AG04449 (cell line): ENCODE measurements around the gene ZNF17.

Experiments used
- CTCF ChIA-PET: fragments of 350-600 bp; formaldehyde crosslinking; extraction: SDS; loops from one replicate; lab custom pipeline; 2021; ENCODE audit warnings: antibody characterized with exemption; lab: Yijun Ruan, JAX
- POLR2A ChIA-PET: fragments of 400-600, 350-600 bp; formaldehyde crosslinking; extraction: SDS; loops from one replicate; lab custom pipeline; 2020; ENCODE audit warnings: antibody characterized with exemption, inconsistent platforms; lab: Yijun Ruan, JAX
- DNase-seq: peaks from one replicate; pipeline ENCODE4 v3.0.0-alpha.2; 2010; ENCODE audit warnings: low read depth, low spot score
- H3K4me3 ChIP-seq: 2 replicates; pipeline ENCODE4 v1.5.1; 2011; ENCODE audit warnings: low read depth, mild to moderate bottlenecking, control low read depth, low read length
- TF ChIP-seq, protein P1 (sequence below): IDR thresholded peaks from one replicate; pipeline ENCODE4 v1.5.1; 2011; ENCODE audit warnings: mild to moderate bottlenecking, moderate library complexity, low read length, control low read depth, inconsistent platforms; ENCODE audit not compliant: insufficient read depth; ENCODE audit errors: missing control alignments

Gene ZNF17

DNA sequence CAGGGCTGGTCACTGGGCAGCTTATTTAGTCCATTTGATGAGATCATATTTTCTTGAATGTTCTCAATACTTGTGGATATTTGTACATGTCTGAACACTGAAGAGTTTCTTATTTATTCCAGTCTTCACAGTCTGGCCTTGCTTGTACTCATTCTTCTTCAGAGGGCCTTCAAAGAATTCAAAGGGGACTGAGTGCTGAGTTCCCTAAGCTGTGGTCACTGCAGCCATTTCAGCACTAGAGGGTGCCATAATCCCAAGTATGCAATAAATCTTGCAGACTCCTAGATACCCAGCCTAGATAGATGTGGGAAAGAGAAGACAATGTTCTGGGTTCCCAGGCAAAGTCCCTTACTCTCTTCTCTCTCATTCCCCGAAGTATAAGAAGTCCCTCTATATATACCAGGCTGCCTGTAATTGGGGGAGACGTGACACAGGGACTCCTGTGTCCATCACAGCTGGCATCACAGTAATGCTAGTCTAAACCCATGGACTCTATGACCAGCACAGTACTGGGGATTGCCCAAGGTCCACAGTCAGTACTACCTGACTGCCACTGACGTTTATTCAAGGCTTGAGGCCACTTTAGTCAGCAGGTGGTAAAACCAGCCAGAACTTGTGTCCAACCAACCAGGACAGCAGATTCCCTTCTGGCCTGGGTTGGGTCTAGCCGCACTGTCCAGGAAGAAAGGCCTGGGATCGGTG, 54.9 kb downstream of the ZNF17 start:
- CTCF ChIA-PET, result interaction anchor here (1.3 kb wide), 1 partner anchor 10 kb away, joined by 4 read pairs; no protein-coding TSS in a partner anchor

DNA sequence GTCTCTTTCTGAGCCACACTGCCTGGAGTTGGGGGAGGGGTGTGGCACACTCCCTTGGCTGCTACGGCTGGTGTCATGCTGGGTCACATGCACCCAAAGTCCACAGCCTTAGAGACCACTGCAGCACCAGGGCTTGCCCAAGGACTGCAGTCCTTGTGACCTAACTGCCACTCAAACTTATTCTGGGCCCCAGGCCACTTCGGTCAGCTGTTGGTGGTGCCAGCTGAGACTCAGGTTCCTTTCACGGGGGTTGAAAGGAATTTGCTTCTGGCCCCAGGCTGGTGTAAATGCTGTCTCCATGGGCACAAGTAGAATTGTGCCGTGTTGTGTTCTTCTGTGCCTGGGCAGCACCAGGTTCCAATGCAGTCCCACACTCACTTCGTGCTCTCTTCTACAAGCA, 55.5 kb downstream of the ZNF17 start:
- CTCF ChIA-PET, result no interaction called here
- POLR2A ChIA-PET, result no interaction called here
- DNase-seq, result no peak
- TF ChIP-seq, protein P1, sequence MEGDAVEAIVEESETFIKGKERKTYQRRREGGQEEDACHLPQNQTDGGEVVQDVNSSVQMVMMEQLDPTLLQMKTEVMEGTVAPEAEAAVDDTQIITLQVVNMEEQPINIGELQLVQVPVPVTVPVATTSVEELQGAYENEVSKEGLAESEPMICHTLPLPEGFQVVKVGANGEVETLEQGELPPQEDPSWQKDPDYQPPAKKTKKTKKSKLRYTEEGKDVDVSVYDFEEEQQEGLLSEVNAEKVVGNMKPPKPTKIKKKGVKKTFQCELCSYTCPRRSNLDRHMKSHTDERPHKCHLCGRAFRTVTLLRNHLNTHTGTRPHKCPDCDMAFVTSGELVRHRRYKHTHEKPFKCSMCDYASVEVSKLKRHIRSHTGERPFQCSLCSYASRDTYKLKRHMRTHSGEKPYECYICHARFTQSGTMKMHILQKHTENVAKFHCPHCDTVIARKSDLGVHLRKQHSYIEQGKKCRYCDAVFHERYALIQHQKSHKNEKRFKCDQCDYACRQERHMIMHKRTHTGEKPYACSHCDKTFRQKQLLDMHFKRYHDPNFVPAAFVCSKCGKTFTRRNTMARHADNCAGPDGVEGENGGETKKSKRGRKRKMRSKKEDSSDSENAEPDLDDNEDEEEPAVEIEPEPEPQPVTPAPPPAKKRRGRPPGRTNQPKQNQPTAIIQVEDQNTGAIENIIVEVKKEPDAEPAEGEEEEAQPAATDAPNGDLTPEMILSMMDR, result no peak
- H3K4me3 ChIP-seq, result no peak overlapping the region

More for the DNA sequence above, 54.9 kb downstream of the ZNF17 start:
- H3K4me3 ChIP-seq, result no peak overlapping the region
- TF ChIP-seq, protein P1, result no peak
- DNase-seq, result no peak
- POLR2A ChIA-PET, result no interaction called here
